COR-L47 (cell line): Measurements from ENCODE around the gene TTF2.
"Not testable (repeated sequence)": the region's sequence is repeated elsewhere in the genome, so short reads cannot be mapped to it uniquely, and the experiment has no call there.

Experiments
- DNase-seq: peaks from one replicate; lab custom pipeline; 2025; lab: John Stamatoyannopoulos, UW

The TTF2 gene

GRCh38 chr1:117093870-117094621, 33.9 kb downstream of the TTF2 start:
- DNase-seq, result peak; percentile 20

DNA sequence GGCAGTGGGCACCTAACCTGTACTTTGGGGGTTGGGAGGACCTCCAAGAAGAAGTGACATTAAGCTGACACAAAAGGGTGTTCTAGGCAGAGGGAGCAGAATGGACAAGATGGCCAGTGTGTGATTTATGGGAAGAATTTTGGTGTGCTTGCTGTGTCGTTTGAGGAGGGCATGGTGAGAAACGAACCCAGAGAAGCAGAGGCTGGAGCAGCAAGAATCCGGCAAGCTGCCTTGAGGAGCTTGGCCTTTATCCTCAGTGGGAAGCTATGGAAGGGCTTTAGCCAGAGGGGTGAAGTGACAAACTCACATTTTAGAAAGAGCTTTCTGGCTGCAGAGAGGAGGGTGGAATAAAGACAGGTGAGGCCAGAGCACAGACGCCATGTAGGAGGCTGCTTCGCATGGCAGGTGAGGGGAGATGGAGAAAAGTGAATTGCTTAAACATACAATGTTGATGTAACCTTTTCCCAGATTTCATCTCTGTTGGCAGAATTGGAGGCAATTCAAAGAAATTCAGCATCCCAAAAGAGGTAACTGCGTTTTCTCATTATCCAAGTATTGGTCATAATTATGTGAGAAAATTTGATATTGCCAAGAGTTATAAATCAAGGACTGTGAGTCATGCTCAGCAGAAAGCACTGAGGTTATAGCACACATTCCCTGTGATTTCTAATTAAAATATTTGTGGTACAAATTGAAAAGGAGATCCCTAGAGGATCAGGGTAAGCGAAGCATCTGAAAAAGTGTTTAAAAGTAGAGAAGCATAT, 34.9 kb downstream of the TTF2 start:
- no peak for DNase-seq

DNA sequence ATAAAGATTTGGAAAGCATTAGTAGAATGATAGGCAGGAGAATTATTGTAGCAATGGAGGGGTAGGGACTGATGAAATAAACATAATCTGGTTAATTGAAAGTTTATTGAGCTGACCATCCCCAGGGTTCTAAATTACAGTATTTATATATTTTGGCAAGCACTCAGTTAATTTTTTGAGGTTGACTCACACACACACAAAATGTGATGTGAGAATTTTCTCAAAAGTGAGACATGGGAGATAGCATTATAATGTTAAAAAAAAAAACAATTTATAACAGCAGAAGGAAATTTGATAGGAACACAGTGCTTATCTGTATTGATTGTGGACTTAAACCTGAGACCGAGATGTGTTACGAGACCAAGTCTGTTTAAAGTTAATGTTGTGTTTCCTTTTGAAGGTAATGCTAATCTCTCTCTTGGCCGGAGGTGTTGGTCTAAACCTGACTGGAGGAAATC, 36.9 kb downstream of the TTF2 start:
- DNase-seq, result no peak

DNA sequence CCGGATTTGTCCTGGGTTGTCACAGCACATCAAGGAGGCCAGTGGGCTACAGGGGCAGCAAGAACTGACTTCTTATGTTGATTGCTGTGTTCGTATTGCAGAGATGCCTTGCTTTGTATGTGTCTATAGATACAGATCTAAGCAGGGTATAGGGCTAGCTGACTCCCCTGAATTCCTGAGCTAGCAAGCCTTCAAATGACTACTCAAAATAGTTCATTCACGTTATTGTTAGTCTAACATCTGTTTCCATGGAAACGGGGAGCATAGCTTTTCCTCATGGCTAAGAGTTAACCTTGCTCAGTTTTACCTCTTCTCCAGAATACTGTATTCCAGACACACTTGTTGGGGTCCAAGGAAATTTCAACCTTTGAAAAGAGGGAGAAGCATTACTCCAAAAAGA, 37.3 kb downstream of the TTF2 start:
- DNase-seq, result no peak

DNA sequence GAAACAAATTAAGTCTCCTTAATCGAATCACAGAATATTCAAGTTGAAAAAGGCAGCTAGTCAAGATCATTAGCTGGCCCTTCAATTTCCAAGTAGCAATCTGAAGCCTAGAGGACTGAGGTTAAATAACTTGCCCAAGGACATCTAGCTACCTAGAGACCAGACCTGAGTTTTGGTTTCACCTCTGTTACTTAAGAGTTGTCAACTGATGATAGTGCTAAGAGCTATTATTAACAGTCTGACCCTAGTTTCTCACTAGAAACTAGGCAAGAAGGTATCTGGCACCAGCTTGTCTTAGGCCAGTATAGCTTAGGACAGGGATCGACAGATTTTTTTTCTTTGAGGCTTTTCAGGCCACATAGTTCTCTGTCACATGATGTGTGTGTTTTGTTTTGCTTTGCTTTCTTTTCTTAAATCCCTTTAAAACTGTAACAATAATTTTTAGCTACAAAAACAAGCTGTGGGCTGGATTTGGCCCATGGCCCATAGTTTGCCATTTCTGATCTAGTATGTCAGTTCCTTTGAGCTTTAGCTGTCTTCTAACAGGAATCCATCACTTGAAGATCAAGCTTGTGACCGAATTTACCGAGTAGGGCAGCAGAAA, 38.3 kb downstream of the TTF2 start:
- DNase-seq, result no peak

- DNase-seq, result no peak
Observed at GRCh38 chr1:117101334-117101733, 41.2 kb downstream of the TTF2 start.

DNA sequence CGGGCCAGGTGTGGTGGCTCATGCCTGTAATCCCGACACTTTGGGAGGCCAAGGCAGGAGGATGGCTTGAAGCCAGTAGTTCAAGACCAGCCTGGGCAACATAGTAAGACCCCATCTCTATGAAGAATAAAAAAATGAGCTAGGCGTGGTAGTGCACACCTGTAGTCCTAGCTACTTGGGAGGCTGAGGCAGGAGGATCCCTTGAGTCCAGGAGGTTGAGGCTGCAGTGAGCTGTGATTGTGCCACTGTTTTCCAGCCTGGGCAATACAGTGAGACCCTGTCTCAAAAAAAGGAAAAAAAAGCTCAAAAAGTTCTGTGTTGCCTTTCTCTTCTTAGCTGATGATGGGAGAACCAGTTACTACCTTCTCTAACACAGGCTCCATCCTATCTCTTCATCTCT, 41.7 kb downstream of the TTF2 start:
- not testable (repeated sequence) for DNase-seq

GRCh38 chr1:117104986-117105385, 44.9 kb downstream of the TTF2 start:
- no peak for DNase-seq

- no peak for DNase-seq
Observed at GRCh38 chr1:117105722-117106121, 45.6 kb downstream of the TTF2 start.

DNA sequence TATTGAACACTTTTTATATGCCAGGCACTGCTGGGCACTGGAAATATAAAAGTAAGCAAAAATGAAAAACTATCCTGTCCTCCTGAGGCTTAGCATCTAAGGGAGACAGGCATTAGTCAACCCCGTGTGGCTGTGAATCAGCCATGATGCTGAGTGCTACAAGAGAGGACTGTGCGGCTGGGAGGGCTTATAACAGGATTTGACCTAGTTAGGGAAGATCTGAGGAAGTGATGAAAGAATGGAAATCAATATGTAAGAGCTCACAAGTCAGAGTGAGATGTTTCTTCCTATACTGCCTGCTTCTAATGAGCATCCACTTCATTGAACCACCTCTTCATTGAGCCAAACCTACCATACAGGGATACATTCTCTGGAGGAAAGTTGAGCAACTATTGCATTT, 46.4 kb downstream of the TTF2 start:
- no peak for DNase-seq

DNA sequence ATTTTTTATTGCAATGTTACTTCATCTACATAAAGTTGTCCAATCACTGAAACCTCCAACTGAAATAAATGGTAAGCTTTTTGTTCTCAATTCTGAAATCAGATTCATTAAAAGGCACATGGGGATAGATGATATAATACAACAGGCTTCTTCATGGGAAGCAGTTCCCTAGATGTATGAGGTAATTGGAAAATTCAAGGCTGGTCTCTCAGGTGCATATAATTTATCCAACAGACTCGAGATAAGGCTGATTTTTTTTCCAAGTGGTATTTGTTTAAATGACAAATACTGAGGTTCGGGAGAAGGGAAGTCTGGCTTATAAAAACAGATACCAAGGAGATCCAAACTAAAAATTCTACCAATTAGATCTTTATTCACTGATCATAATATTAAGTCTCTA, 47.2 kb downstream of the TTF2 start:
- no peak for DNase-seq

GRCh38 chr1:117110774-117111173, 50.6 kb downstream of the TTF2 start:
- no peak for DNase-seq

- no peak for DNase-seq
Observed at GRCh38 chr1:117112047-117112717, 52.1 kb downstream of the TTF2 start.

DNA sequence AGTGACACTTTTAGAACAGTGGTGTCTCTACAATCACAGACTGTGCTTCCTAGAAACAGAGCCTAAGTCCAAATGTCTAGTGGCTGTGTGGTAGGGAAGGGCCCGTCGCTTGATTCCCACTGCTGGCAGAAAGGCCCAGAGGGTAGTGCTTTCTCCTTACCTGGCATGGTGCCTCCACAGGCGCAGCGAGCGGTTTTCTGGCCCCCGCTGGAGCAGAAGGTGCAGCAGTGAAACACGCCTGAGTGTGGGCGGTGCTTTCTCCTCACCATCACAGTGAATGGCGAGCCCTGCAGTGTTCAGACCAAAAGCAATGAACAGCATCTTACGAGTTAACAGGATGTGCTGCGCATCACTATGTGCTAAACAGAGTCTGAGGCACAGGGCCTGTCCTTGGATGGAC, 53.1 kb downstream of the TTF2 start:
- DNase-seq, result no peak

DNA sequence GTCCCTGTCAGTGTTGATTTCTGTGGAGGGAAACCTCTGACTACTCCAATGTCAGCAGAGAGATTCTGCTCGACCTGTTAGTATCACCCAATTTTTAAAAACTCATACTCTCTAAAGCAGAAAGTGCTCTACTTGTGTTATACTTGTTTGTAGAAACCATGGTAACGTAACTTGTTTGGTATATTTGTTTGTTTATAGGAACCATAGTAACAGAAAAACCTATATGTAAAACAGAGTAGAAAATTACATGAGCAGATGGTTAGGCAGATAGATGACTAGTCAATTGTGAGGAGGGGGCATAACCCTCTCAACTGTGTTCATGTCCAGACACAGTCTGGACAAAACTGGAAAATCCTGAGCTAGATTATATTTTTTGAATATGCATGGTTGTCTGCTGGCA, 54.8 kb downstream of the TTF2 start:
- DNase-seq, result no peak

DNA sequence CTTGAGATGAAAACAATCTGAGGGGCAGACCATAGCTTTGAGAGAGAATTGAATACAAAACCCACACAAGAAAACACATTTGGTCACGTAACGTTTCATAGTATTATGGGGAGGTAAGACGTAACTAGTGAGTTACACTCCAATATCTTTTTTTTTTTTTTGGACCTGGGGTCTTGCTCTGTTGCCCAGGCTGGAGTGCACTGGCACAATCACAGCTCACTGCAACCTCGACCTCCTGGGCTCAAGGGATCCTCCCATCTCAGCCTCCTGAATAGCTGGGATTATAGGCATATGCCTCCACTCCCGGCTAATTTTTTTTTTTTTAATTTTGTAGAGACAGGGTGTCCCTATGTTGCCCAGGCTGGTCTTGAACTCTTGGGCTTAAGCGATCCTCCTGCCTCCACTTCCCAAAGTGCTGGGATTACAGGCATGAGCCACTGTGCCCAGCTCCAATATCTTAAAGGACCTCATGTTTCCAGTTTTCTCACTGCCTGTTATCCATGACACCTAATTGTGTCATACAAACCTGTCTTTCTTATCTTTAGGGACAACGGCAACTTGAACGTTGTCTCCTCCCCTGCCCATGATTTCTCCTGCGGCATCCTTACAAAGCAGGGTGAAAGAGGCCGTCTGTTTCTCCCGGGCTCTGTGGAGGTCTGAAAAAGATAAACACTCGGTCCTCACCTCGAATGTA, 56.1 kb downstream of the TTF2 start:
- DNase-seq, result no peak

DNA sequence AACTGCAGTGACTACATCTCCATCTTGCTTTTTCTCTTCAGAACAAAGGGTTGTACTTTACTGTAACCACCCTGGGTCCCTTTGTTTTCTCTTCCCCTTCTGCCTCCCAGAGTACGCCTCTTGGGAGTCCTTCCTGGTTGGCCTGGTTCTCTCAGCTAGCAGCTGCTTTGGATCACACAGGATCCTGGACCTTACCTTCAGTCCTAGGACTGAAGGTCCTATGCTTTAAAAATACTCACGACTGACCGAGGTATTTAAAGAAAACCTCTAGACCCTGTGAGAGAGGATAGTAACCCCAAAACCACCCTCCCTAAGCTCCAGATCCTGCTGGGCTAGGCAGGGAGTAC, 56.6 kb downstream of the TTF2 start:
- no peak for DNase-seq

- no peak for DNase-seq
Observed at GRCh38 chr1:117117697-117118096, 57.6 kb downstream of the TTF2 start.

- no peak for DNase-seq
Observed at GRCh38 chr1:117118137-117118536, 58.0 kb downstream of the TTF2 start.

DNA sequence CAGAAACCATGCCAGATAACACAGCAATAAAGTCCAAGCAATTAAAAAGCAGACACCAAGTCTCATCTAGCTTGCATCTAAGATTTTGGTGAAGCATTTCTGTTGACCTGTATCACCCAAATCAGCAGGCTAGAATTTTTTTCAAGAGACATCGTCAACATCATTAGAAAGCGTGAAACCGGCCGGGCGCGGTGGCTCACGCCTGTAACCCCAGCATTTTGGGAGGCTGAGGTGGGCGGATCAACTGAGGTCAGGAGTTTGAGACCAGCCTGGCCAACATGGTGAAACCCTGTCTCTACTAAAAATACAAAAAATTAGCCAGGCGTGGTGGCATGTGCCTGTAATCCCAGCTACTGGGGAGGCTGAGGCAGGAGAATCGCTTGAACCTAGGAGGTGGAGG, 59.0 kb downstream of the TTF2 start:
- DNase-seq, result not testable (repeated sequence)

- no peak for DNase-seq
Observed at GRCh38 chr1:117120774-117121588, 60.9 kb downstream of the TTF2 start.
